ENCODE results near the gene RBM12. TPM values are rescaled to one million over a fixed set of nuclear protein-coding genes. Genes with fewer than 3 reads are reported as not detected.

The RBM12 gene
- total and polyA plus RNA-seq, 4 donors = 9.5 to 75.0 (median 39.4) TPM

DNA sequence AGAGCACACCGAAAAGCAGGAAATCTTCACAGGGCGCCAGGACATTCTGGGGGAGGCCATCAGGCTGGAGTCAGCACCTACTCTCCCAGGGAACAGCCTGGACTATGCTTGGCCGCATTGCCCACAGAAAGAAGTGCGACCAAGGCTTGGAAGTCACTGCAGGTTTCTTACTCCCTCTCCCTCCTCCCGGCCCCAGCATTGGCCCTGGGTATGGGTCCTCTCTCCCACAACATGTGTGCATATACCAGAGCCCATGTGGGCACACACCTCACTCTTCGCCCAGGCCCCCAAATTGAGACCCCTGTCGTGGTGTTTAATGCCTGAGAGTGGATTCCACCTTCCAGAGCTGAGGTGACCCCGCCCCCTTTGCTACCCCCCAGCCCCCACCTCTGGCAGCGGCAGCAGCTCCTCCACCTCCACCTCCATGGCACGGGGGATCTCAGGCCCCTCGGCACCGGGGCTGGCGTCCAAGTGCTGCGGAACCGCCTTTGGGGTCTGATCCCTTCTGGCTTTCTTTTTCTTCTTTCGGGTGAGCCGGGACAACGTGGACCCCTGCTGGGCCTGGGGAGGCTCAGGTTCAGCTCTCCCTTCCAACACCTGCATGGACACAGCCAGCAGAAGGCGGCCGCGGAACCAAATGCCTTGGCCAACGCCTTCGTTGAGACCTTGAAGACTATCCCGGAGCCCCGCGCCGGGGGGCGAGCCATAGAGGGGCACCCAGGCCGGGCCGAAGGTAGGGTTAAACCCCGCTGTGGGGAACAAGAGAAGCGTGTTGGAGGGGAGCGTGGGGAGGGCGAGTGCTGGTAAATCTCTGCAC, 64.3 kb downstream of the RBM12 start:
- Histone ChIP-seq H3K9ac (ENCODE audit: insufficient read depth in 1 of 2, low read length in 2 of 2) (no peak overlapping the region), H3K36me3 (ENCODE audit: control insufficient read depth in 4 of 4, insufficient read depth in 4 of 4, low read length in 4 of 4) (no peaks in the 10 kb centered on the region), H3K27ac (ENCODE audit: low read depth in 1 of 2, low read length in 1 of 2) (no peak overlapping the region), H3K4me1 (ENCODE audit: control insufficient read depth in 5 of 5, insufficient read depth in 5 of 5, low read length in 5 of 5) (peaks cover 0 to 15% (median 0%) of the 10 kb centered on the region in 5 donors), H3K27me3 (ENCODE audit: control insufficient read depth in 3 of 3, insufficient read depth in 3 of 3, low read length in 2 of 3) (peaks cover 3 to 22% (median 5%) of the 10 kb centered on the region in 3 donors), H3K4me3 (no peak overlapping the region), H3K9me3 (ENCODE audit: control insufficient read depth in 4 of 4, insufficient read depth in 3 of 4, low read length in 3 of 4) (no peaks in the 10 kb centered on the region)
- no peak for ATAC-seq (ENCODE audit: insufficient read depth, low FRiP score)
- DNase-seq = no peak
- 27 to 32% methylated on average over 33 to 34 of the region's 34 CpGs for WGBS, 2 donors
- TF ChIP-seq, protein P1, sequence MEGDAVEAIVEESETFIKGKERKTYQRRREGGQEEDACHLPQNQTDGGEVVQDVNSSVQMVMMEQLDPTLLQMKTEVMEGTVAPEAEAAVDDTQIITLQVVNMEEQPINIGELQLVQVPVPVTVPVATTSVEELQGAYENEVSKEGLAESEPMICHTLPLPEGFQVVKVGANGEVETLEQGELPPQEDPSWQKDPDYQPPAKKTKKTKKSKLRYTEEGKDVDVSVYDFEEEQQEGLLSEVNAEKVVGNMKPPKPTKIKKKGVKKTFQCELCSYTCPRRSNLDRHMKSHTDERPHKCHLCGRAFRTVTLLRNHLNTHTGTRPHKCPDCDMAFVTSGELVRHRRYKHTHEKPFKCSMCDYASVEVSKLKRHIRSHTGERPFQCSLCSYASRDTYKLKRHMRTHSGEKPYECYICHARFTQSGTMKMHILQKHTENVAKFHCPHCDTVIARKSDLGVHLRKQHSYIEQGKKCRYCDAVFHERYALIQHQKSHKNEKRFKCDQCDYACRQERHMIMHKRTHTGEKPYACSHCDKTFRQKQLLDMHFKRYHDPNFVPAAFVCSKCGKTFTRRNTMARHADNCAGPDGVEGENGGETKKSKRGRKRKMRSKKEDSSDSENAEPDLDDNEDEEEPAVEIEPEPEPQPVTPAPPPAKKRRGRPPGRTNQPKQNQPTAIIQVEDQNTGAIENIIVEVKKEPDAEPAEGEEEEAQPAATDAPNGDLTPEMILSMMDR (IDR thresholded peaks at IDR 0.05; ENCODE audit: control extremely low read depth, extremely low read depth) = no peak

DNA sequence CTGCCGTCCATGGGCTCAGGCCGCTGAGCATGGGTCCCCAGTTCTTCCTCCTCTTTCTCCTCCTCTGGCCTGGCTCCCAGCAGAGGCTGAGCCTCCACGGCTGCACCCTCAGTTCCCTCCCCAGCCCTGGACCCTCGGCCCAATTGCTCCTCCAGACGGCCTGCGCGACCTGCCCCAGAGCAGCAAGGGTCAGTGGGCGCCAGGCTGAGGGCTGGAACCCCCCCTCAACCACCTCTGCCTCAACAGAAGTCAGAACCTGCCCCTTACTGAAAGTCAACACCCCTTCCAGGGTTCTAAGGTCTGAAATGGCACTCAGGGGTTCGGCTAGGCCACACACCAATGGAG, 65.0 kb downstream of the RBM12 start:
- Histone ChIP-seq H3K4me1 (ENCODE audit: control insufficient read depth in 5 of 5, insufficient read depth in 5 of 5, low read length in 5 of 5) (peaks cover 0 to 15% (median 0%) of the 10 kb centered on the region in 5 donors), H3K27ac (ENCODE audit: low read depth in 1 of 2, low read length in 1 of 2) (no peak overlapping the region), H3K27me3 (ENCODE audit: control insufficient read depth in 3 of 3, insufficient read depth in 3 of 3, low read length in 2 of 3) (peaks cover 3 to 22% (median 5%) of the 10 kb centered on the region in 3 donors), H3K9ac (ENCODE audit: insufficient read depth in 1 of 2, low read length in 2 of 2) (no peak overlapping the region), H3K9me3 (ENCODE audit: control insufficient read depth in 4 of 4, insufficient read depth in 3 of 4, low read length in 3 of 4) (no peaks in the 10 kb centered on the region), H3K4me3 (no peak overlapping the region), H3K36me3 (ENCODE audit: control insufficient read depth in 4 of 4, insufficient read depth in 4 of 4, low read length in 4 of 4) (no peaks in the 10 kb centered on the region)
- DNase-seq = no peak
- TF ChIP-seq, protein P1 (IDR thresholded peaks at IDR 0.05; ENCODE audit: control extremely low read depth, extremely low read depth) = no peak
- 93 to 98% methylated on average over 9 of the region's 9 CpGs for WGBS, 2 donors
- ATAC-seq (ENCODE audit: insufficient read depth, low FRiP score) = no peak

Small RNA genes within 50 kb of the gene (small RNA-seq; reads per million reads assigned to genes)
- not detected for gene RNU6-759P (ENCODE audit: low replicate concordance)

Other genes with a start within 250 kb of the RBM12 start
- gene GDF5, start 226.7 kb downstream of the RBM12 start, total RNA-seq = 1 to 10 TPM in 1 of 2 donors, under 1 TPM in 1; 0.21 to 1.1 TPM
- gene GDF5, start 226.7 kb downstream of the RBM12 start, polyA plus RNA-seq = 1 to 10 TPM in 1 of 2 donors, under 1 TPM in 1; 0.28 to 1.5 TPM
- 10 to 100 TPM; 27.0 to 34.5 TPM for gene CEP250, start 209.3 kb downstream of the RBM12 start, total RNA-seq
- 10 to 100 TPM in 1 of 2 donors, 1 to 10 TPM in 1; 8.7 to 12.3 TPM for gene CEP250, start 209.3 kb downstream of the RBM12 start, polyA plus RNA-seq
- gene C20orf173, start 135.2 kb downstream of the RBM12 start, total RNA-seq = not detected
- not detected for gene C20orf173, start 135.2 kb downstream of the RBM12 start, polyA plus RNA-seq
- 100 to 1,000 TPM; 216 to 241 TPM for gene ERGIC3, start 122.8 kb downstream of the RBM12 start, total RNA-seq
- 100 to 1,000 TPM; 173 to 208 TPM for gene ERGIC3, start 122.8 kb downstream of the RBM12 start, polyA plus RNA-seq
- 1 to 10 TPM; 2.0 to 5.7 TPM for gene SPAG4, start 49.1 kb downstream of the RBM12 start, total RNA-seq
- 1 to 10 TPM; 1.9 to 5.4 TPM for gene SPAG4, start 49.1 kb downstream of the RBM12 start, polyA plus RNA-seq
- 100 to 1,000 TPM in 1 of 2 donors, 10 to 100 TPM in 1; 91.9 to 180 TPM for gene CPNE1, start within 50 bp of the RBM12 start, total RNA-seq
- gene CPNE1, start within 50 bp of the RBM12 start, polyA plus RNA-seq = 100 to 1,000 TPM; 119 to 161 TPM
- 10 to 100 TPM; 24.1 to 33.9 TPM for gene NFS1, start 34.5 kb upstream of the RBM12 start, total RNA-seq
- gene NFS1, start 34.5 kb upstream of the RBM12 start, polyA plus RNA-seq = 10 to 100 TPM; 18.8 to 23.2 TPM
- gene ROMO1, start 34.5 kb upstream of the RBM12 start, total RNA-seq = 100 to 1,000 TPM in 1 of 2 donors, 10 to 100 TPM in 1; 98.6 to 176 TPM
- gene ROMO1, start 34.5 kb upstream of the RBM12 start, polyA plus RNA-seq = 100 to 1,000 TPM; 369 to 501 TPM
- gene RBM39, start 77.4 kb upstream of the RBM12 start, total RNA-seq = 100 to 1,000 TPM; 230 to 689 TPM
- gene RBM39, start 77.4 kb upstream of the RBM12 start, polyA plus RNA-seq = 100 to 1,000 TPM; 162 to 481 TPM
- gene PHF20, start 107.1 kb upstream of the RBM12 start, total RNA-seq = 10 to 100 TPM; 46.5 to 51.5 TPM
- 10 to 100 TPM; 17.5 to 18.7 TPM for gene PHF20, start 107.1 kb upstream of the RBM12 start, polyA plus RNA-seq

Measured in lung (tissue), 13 donors.